ENCODE results near the gene ARAP3.

- TF ChIP-seq CTCF (conservative IDR thresholded peaks at IDR 0.05; ENCODE audit: low read depth in 2 of 2) (no peak), EZH2 (IDR thresholded peaks at IDR 0.05; ENCODE audit: low read depth, unreplicated experiment) (no peak), EZH2phosphoT487 (IDR thresholded peaks at IDR 0.05; ENCODE audit: unreplicated experiment) (no peak), POLR2AphosphoS5 (IDR thresholded peaks at IDR 0.05; ENCODE audit: low read depth) (no peak), ETS1 (IDR thresholded peaks at IDR 0.05) (no peak), CREB1 (CRISPR knock-in tag; IDR thresholded peaks at IDR 0.05; ENCODE audit: low read depth) (no peak), REST (IDR thresholded peaks at IDR 0.05; ENCODE audit: unreplicated experiment) (no peak)
Observed at GRCh38 chr5:141635646-141636045, 46.4 kb downstream of the ARAP3 start.
